GM21390 (cell line): ENCODE measurements around the gene CDK12.
A peak's percentile ranks its signal among the peaks of the same experiment; 100 is the strongest.
"Not testable (repeated sequence)": the region's sequence is repeated elsewhere in the genome, so short reads cannot be mapped to it uniquely, and the experiment has no call there.

Experiments
- ATAC-seq: cut with Tn5 transposase; IDR thresholded peaks from one replicate; pipeline ENCODE4 v1.9.1; 2021; ENCODE audit not compliant: unreplicated experiment

CDK12 gene

DNA sequence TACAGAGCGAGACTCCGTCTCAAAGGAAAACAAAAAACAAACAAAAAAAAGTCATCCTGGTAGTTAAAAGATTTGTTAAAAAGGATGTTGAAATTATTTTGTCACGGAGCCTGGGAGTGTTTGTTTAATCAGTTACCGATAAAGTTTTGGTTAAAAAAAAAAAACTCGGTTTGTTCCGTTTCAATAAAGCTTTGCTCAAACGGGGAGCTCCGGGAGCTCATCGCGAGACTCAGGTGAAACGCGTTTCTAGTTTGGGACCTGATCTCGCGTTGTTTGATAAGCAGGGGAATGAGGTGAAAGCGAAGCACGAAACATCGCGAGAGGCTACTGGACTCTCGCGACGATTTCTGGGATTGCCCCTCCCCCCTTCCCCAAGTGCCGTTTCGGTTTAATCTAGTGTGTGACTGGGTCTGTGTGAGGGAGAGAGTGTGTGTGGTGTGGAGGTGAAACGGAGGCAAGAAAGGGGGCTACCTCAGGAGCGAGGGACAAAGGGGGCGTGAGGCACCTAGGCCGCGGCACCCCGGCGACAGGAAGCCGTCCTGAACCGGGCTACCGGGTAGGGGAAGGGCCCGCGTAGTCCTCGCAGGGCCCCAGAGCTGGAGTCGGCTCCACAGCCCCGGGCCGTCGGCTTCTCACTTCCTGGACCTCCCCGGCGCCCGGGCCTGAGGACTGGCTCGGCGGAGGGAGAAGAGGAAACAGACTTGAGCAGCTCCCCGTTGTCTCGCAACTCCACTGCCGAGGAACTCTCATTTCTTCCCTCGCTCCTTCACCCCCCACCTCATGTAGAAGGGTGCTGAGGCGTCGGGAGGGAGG, at the start of gene CDK12:
TSS of gene CDK12 (plus strand) at position 374 of the 813 bp plus-strand sequence. CDS start 586 bp downstream, outside the sequence.
- peak; percentile 63 for ATAC-seq

DNA sequence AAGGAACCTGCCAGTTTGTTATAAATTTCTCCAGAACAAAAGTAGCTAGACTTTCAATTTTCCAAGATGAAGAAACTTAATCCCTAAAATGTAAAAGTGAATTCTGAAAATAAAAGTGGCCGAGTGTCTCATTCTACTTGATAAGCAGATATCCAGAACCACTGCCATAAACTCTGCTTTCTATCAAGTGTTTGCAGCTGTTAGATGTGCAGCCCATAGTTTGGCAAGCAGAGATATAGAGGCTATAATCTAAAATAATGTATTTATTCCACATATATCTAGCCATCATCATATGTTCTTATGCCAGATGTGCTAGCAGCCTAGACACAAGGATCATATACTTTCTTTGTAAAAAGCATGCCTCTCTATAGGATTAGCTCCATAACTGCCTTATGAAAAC, 45.1 kb upstream of the CDK12 start:
- ATAC-seq: no peak

- no peak for ATAC-seq
These were observed 31.7 kb upstream of the CDK12 start for GRCh38 chr17:39429600-39429999.

- not testable (repeated sequence) for ATAC-seq
These were observed 21.4 kb upstream of the CDK12 start for GRCh38 chr17:39439868-39440267.

- ATAC-seq: no peak
These were observed 18.0 kb upstream of the CDK12 start for GRCh38 chr17:39443326-39443725.

- no peak for ATAC-seq
These were observed 13.7 kb upstream of the CDK12 start for GRCh38 chr17:39447561-39447960.

DNA sequence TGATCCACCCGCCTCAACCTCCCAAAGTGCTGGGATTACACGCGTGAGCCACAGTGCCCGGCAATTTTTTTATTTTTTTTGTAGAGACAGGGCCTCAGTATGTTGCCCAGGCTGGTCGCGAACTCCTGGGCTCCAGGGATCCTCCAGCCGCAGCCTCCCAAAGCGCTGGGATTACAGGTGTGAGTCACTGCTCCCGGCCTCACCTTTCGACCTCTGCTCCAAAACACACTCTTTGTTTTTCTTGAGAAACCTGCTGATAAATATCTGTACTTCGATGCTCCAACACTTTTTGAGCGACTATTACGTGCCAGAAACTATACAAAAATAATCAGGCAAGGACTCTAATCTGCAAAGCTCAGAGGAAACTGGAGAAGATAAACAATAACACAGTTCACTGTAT, 11.2 kb upstream of the CDK12 start:
- ATAC-seq: no peak

DNA sequence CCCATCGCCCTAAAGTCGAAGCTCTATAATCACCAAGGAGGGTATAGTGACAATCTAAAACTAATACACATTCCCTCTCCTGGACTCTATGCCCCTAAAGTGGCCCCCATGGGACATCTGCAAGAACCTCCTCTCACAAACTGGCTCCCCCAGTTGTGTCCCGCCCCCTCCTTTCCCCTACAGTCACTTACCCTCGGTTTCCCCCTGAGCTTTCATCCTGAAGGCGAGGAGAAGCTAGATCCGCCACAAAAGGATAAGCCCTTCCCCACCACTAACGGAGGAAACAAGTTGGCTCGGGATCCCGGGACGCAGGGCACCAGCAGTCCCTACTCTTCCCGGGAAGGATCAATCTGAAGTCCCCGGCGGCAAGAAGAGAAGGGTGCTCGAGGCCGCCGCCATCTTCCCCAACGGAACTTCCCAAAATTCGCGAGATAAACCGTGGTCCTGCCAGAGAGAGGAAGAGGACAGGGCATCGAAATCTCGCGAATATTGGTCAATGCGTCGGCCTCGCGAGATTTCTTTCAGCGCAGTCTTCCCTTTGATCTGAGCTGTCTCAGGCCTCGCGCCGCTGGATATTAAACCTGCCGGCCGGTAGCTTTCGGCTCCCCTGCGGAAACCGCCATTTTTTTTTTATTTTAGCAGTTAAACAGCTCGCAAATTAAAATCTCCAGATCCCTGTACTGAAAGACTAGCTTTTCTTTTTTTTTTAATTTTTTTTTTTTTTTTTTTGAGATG, 10.3 kb upstream of the CDK12 start, which contains the start of gene MED1:
TSS of gene MED1 (minus strand) at position 417 of the 735 bp plus-strand sequence. CDS start at position 216, 201 bp downstream.
- peak; percentile 83 for ATAC-seq

DNA sequence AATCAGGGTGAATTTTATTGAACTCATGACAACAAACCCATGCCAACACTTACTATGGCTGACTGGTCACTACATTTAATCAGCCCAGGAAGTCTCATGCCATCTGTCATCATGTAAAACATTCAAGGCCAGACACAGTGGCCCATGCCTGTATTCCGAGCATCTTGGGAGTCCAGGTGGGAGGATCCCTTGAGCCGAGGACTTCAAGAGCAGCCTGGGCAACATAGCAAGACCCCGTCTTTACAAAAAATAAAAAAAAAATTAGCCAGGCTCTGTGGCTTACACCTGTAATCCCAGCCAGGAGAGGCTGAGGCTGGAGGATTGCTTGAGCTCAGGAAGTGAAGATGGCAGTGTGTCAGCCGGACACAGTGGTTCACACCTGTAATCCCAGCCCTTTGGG, 5.4 kb upstream of the CDK12 start:
- ATAC-seq: no peak

DNA sequence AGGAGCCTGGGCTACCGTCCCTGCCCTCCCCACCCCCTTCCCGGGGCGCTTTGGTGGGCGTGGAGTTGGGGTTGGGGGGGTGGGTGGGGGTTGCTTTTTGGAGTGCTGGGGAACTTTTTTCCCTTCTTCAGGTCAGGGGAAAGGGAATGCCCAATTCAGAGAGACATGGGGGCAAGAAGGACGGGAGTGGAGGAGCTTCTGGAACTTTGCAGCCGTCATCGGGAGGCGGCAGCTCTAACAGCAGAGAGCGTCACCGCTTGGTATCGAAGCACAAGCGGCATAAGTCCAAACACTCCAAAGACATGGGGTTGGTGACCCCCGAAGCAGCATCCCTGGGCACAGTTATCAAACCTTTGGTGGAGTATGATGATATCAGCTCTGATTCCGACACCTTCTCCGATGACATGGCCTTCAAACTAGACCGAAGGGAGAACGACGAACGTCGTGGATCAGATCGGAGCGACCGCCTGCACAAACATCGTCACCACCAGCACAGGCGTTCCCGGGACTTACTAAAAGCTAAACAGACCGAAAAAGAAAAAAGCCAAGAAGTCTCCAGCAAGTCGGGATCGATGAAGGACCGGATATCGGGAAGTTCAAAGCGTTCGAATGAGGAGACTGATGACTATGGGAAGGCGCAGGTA, 762 bp downstream of the CDK12 start:
- ATAC-seq: no peak

- no peak for ATAC-seq
These were observed 1.5 kb downstream of the CDK12 start for GRCh38 chr17:39462631-39463375.

DNA sequence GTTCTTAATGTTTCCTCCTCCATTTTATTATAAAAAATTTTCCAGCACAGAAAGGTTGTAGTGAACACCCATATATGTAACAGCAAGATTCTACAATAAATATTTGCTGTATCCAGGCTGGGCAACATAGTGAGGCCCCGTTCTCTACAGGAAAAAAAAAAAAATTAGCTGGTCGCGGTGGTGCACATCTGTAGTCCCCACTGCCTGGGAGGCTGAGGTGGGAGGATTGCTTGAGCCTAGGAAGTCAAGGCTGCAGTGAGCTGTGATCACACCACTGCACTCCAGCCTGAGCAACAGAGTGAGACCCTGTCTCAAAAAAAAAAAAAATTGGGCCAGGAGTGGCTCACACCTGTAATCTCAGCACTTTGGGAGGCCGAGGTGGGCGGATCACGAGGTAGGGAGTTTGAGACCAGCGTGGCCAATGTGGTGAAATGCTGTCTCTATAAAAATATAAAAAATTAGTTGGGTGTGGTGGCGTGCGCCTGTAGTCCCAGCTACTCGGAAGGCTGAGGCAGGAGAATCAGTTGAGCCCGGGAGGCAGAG, 3.4 kb downstream of the CDK12 start:
- ATAC-seq: not testable (repeated sequence)

DNA sequence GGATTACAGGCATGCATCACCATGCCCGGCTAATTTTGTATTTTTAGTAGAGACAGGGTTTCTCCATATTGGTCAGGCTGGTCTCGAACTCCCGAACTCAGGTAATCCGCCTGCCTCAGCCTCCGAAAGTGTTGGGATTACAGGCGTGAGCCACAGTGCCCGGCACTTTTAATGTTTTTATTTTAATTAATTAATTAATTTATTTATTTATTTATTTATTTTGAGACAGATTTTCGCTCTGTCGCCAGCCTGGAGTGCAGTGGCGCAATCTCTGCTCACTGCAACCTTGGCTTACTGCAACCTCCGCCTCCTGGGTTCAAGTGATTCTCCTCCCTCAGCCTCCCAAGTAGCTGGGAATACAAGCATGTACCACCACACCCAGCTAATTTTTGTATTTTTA, 7.3 kb downstream of the CDK12 start:
- ATAC-seq: not testable (repeated sequence)

- ATAC-seq: no peak
These were observed 12.0 kb downstream of the CDK12 start for GRCh38 chr17:39473310-39473709.

GRCh38 chr17:39479631-39480030, 18.3 kb downstream of the CDK12 start:
- ATAC-seq: not testable (repeated sequence)

DNA sequence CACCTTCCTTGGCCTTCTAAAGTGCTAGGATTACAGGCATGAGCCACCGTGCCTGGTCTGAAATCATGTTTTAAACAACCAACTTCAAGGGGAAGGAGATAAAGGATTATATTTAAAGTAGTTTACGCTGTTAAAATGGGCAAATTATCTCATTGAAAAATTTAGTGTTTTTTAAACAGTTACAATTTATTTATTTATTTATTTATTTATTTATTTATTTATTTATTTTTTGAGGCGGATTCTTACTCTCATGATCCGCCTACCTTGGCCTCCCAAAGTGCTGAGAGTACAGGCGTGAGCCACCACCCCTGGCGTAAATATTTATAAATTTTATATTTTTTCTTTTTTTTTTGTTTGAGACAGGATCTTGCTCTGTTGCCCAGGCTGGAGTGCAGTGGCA, 22.2 kb downstream of the CDK12 start:
- no peak for ATAC-seq

DNA sequence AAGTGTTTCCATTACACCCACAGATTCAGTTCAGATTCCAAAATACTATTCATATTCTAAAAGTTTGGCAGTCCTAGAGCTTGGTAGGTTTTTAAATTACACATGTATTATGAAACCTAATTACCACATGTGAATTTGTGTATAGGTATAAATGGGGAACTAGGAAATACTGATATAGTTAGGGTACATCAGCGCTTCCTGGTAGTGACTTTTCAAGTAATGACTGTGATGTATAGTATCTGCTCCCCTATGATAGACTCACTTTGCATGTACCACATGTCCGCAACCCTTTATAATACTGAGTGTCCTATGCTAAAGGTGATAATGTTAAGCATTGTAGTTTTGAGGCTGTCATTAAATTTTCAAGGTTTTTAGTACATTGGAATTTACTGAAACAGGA, 22.9 kb downstream of the CDK12 start:
- no peak for ATAC-seq

- no peak for ATAC-seq
These were observed 24.3 kb downstream of the CDK12 start for GRCh38 chr17:39485555-39485954.

DNA sequence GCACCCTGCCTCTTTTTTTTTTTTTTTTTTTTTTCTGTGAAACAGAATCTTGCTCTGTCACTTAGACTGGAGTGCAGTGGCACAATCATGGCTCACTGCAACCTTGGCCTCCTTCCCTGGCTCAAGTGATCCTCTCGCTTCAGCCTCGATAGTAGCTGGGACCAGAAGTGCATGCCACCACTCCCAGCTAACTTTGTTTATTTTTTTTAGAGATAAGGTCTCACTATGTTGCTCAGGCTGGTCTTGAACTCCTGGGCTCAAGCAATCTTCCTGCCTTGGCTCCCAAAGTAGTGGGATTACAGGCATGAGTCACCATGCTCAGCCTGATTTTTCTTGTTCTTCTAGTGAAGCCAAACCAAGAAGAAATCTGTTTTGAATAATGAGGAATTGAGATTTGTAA, 25.0 kb downstream of the CDK12 start:
- ATAC-seq: no peak

- ATAC-seq: not testable (repeated sequence)
These were observed 26.2 kb downstream of the CDK12 start for GRCh38 chr17:39487490-39487889.

DNA sequence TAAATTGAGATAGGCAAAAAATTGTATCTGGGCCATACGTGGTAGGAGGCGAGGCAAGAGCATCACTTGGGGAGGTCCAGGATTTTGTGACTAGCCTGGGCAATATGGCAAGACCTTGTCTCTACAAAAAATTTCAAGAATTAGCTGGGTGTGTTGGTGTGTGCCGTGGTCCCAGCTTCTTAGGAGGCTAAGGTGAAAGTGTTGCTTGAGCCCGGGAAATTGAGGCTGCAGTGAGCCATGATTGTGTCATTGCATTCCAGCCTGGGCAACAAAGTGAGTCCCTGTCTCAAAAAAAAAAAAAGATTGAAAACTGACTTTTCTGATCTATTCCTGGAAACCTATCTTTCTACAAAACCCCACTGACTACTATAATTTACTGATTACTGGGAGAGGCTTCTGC, 26.7 kb downstream of the CDK12 start:
- ATAC-seq: no peak
